Mucosa of stomach (tissue), 1 donor: ENCODE data around the gene RBM20.

Source experiments
- H3K27me3 ChIP-seq: one replicate; pipeline ENCODE4 v1.7.0; 2013; ENCODE audit warnings: mild to moderate bottlenecking, low read length; ENCODE audit not compliant: control insufficient read depth, insufficient read depth
- H3K36me3 ChIP-seq: one replicate; pipeline ENCODE4 v1.7.0; 2013; ENCODE audit warnings: low read length; ENCODE audit not compliant: control insufficient read depth, insufficient read depth
- H3K4me1 ChIP-seq: one replicate; pipeline ENCODE4 v1.7.0; 2013; ENCODE audit warnings: mild to moderate bottlenecking, low read length; ENCODE audit not compliant: control insufficient read depth, insufficient read depth
- H3K4me3 ChIP-seq: one replicate; pipeline ENCODE4 v1.7.0; 2013; ENCODE audit warnings: low read length
- H3K9ac ChIP-seq: one replicate; pipeline ENCODE4 v1.7.0; 2013; ENCODE audit warnings: mild to moderate bottlenecking, low read length, moderate library complexity
- H3K9me3 ChIP-seq: one replicate; pipeline ENCODE4 v1.7.0; 2013; ENCODE audit warnings: mild to moderate bottlenecking, low read length, moderate library complexity; ENCODE audit not compliant: control insufficient read depth
- donor health status: Pancreatic carcinoma.

Gene RBM20

DNA sequence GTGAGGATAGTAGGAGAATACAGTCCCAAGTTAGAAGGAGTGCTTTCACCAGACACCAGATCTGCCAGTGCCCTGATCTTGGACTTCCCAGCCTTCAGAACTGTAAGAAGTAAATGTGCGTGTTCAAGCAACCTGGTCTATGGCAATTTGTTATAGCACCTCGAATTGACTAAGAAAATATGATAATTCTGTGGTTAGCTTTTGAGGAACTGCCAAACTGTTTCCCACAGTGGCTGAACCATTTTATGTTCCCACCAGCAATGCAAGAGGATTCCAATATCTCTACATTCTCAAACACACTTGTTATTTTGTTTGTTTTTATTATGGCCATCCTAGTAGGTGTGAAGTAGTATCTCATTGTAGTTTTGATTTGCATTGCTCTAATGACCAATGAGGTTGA lies 47.0 kb downstream of the RBM20 start:
- Histone ChIP-seq H3K9ac (no peak overlapping the region), H3K4me3 (no peak overlapping the region), H3K27me3 (no peaks in the 10 kb centered on the region), H3K4me1 (no peaks in the 10 kb centered on the region), H3K36me3 (no peaks in the 10 kb centered on the region), H3K9me3 (no peaks in the 10 kb centered on the region)

DNA sequence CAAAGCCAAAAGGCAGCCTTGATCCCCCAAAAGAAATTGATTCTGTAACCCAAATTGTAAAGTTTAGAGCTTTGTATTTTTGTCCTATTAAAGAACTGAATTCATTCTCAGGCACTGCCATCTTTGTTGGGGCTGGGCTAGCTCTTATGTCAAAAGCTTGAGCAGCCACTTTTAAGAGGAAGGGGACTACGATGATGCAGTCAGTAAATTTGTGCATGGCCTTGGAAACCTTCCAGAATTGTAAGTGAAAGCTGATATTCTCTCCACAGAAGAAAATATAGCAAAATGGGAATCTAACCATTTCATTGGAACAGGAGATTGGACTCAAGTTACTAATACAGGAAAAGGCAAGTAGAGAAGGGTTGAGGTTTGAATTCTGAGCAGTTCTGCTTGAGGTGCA lies 50.1 kb downstream of the RBM20 start:
- H3K27me3 ChIP-seq: no peaks in the 10 kb centered on the region
- no peaks in the 10 kb centered on the region for H3K9me3 ChIP-seq
- H3K4me3 ChIP-seq: no peak overlapping the region
- no peak overlapping the region for H3K9ac ChIP-seq
- no peaks in the 10 kb centered on the region for H3K4me1 ChIP-seq
- no peaks in the 10 kb centered on the region for H3K36me3 ChIP-seq

DNA sequence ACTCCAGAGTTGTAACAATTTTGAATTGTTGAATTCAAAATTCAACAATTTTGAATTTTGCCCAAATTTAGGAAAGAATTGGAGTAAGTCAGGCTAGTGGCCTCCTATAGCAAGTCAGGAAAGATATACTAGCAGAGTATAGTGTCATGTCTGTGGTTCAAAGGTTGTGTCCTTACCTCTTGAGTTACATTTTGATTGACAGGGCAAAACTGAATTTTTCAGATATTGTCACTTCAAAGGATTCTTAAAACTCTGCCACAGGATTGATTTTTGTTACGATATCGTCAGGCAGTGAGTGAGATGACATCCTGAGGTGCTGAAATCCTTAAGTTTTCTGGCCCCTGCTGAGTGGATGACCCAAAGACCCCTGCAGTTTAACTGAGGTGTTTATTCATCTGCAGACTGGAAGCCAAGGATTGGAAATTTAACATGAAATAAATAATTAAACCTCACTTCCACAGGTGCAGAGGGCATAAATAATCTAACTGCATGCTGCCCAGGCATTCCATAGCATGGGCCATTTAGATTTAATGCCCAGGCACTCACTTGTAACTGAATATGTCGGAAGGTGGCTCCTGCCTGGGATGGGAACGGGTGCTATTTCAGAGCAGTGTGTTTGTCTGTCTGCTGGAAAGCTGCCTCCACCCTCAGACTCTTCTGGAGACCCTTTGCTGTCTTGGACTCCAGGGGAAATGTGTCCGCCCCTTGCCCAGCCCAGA lies 50.8 kb downstream of the RBM20 start:
- Histone ChIP-seq H3K36me3 (no peaks in the 10 kb centered on the region), H3K9ac (no peak overlapping the region), H3K27me3 (no peaks in the 10 kb centered on the region), H3K4me3 (no peak overlapping the region), H3K9me3 (no peaks in the 10 kb centered on the region), H3K4me1 (no peaks in the 10 kb centered on the region)

DNA sequence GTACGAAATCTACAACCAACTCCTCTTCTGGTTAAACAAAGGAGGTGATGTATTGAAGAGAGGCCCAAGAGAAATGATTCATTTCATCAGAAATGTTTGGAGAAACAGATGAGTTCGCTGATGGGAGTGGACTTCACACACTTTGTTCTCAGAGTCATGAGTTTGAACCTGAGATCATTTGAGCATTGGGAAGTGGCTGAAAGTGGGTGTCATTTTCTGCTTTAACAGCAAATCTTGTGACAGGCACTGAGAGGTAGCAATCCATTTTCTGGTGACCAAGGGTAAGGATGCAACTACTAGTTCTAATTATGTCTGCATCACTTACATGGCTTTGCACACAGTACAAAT lies 51.4 kb downstream of the RBM20 start:
- Histone ChIP-seq H3K9ac (no peak overlapping the region), H3K36me3 (no peaks in the 10 kb centered on the region), H3K4me1 (no peaks in the 10 kb centered on the region), H3K9me3 (no peaks in the 10 kb centered on the region), H3K27me3 (no peaks in the 10 kb centered on the region), H3K4me3 (no peak overlapping the region)

DNA sequence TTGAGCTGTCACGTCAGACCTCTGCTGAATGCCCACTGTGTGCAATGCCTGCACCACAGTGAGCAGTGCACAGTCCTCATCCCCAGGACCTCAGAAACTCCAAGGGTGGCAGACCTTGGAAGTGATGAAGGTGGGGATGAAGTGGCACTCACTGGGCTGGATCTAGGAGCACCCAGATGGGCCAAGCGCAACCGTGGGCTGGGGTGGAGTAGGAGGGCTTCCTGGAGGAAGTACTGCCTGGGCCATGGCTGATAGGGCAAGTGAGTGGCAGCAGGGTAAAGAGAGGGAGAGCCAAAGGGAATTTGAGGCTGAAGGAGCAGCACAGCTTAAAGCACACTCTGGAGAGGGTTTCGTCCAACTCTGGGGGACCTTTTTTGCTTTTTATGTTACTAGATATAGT lies 52.3 kb downstream of the RBM20 start:
- Histone ChIP-seq H3K9ac (no peak overlapping the region), H3K36me3 (no peaks in the 10 kb centered on the region), H3K9me3 (no peaks in the 10 kb centered on the region), H3K27me3 (peaks cover under 1% of the 10 kb centered on the region), H3K4me1 (no peaks in the 10 kb centered on the region), H3K4me3 (no peak overlapping the region)

DNA sequence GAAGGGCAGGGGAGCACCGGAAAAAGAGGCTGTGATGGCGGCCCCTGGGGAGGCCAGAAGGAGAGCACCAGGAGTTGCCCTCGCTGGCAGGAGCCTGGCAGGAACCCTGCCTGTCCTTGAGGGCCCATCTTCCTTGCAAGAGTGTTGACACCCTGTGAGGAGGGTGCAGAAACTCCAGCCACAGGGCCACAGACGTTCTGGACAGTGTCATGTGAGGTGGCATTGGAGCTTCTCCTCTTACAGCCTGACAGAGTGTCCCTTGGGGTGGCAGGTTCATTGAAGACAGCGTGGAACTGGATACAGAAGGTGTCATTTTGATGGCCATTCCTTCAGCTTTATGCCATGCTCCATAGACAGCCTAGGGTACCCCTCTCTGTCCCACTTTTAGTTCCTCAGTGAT lies 54.2 kb downstream of the RBM20 start:
- Histone ChIP-seq H3K4me1 (no peaks in the 10 kb centered on the region), H3K9me3 (no peaks in the 10 kb centered on the region), H3K36me3 (no peaks in the 10 kb centered on the region), H3K9ac (no peak overlapping the region), H3K27me3 (peaks cover 5% of the 10 kb centered on the region), H3K4me3 (no peak overlapping the region)

DNA sequence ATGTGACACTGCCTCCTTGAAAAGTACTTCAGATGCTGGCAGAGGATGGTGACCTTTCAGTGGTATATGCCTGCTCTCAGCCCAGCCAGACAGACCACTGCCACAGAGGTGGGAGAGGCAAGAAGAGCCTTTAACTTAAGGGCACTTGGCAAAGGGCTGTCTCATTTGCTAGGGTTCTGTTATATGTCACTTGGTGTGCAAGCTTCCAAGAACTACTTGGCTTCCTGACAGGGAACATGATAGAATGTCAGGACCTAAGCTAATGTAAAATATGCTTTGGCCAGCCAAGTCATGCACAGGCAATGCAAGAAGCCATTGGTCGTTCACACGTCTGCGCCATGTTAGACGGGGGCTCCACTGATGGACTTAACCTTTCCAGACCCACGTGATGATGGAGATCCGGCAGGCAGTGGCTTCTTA lies 54.7 kb downstream of the RBM20 start:
- no peaks in the 10 kb centered on the region for H3K36me3 ChIP-seq
- no peaks in the 10 kb centered on the region for H3K4me1 ChIP-seq
- no peak overlapping the region for H3K9ac ChIP-seq

DNA sequence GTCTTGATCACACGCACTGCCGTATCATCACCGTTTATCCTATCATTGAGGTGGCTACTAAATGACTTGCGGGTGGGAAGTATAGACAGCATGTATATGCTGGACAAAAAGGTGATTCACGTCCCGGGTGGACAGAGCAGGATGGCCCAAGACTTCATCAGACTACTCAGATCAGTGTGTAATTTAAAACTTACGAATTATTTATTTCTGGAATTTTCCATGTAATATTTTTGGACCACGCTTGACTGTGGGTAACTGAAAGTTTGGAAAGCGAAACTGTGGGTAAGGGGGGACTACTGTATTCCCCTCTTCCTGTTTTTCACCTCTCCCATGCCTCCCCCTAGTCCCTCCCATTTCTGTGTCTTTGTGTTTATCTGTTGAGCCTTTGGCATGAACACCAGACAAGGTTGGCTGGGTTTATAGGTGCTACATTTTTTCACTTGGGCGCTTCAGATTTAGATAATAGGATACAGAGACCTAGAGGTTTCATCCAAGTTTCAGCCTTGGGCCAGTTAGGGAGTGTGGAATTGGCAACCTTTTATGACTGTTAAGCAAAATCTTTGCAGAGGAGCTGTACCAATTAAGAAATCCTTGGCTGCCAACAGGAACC lies 55.8 kb downstream of the RBM20 start:
- Histone ChIP-seq H3K4me3 (no peak overlapping the region), H3K27me3 (peaks cover 5% of the 10 kb centered on the region), H3K36me3 (no peaks in the 10 kb centered on the region), H3K4me1 (no peaks in the 10 kb centered on the region), H3K9me3 (no peaks in the 10 kb centered on the region), H3K9ac (no peak overlapping the region)

More for the DNA sequence above, 54.7 kb downstream of the RBM20 start:
- H3K9me3 ChIP-seq: no peaks in the 10 kb centered on the region
- H3K27me3 ChIP-seq: peaks cover 5% of the 10 kb centered on the region
- no peak overlapping the region for H3K4me3 ChIP-seq

DNA sequence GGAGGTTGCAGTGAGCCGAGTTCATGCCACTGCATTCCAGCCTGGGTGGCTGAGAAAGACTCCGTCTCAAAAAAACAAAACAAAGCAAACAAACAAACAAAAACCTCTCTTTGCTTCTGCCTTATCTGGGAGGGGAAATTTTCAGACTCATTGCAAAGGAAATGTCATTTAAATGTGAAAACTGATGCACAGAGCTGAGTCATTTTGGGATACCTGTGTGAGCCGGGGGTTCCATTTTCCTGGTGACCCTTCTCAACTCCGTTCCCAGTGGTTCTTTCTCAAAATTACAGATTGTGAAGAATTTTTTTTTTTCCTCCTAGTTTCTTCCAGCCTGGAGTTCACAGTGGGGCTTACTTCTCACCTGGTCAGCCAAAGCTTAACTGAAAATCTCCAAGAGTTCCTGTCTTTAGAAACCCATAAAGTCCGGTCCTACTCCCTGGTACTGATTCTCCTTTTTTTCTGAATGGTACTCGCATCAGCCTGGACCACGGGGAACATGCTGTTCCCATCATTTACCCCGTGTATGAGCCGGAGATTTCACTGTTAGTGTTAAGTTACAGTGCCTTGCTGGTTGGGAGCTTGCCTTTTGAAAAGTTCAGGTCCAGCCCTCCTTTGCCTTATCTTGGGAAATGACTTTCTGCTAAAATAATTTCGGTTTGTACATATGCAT lies 56.9 kb downstream of the RBM20 start:
- no peaks in the 10 kb centered on the region for H3K36me3 ChIP-seq
- no peaks in the 10 kb centered on the region for H3K4me1 ChIP-seq
- no peak overlapping the region for H3K4me3 ChIP-seq
- H3K9ac ChIP-seq: no peak overlapping the region
- no peaks in the 10 kb centered on the region for H3K9me3 ChIP-seq
- peaks cover 5% of the 10 kb centered on the region for H3K27me3 ChIP-seq

DNA sequence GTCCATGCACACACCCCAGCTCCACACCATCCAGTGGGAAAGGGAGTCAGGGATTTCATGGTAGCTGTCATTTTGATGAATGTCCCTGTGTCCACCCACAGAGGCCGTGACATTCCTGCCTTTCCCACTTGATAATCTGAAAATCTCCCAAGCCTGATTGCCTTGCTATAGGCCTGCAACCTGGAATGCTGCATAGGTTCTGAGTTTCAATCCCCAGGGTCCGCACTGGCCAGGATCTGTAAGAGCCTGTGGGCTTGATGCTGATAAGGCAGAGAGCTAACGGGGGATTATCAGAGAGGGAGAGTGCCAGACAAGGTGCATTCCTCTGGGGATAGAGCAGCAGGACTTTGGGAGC lies 57.5 kb downstream of the RBM20 start:
- Histone ChIP-seq H3K27me3 (peaks cover 5% of the 10 kb centered on the region), H3K9me3 (no peaks in the 10 kb centered on the region), H3K9ac (no peak overlapping the region), H3K36me3 (no peaks in the 10 kb centered on the region), H3K4me3 (no peak overlapping the region), H3K4me1 (no peaks in the 10 kb centered on the region)

DNA sequence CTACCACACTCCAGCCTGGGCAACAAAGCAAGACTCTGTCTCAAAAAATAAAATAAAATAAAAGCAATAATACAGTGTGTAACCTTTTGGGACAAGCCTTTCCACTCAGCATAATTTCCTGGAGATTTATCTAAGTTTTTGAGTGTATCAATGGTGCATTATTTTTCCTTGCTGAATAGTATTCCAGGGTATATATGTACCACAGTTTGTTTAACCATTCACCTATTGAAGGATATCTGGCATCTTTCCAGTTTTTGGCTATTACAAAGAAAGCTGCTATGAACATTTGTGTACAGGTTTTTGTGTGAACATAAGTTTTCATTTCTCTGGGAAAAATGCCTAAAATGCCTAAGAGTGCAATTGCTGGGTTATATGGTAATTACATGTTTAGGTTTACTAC lies 59.9 kb downstream of the RBM20 start:
- Histone ChIP-seq H3K9ac (no peak overlapping the region), H3K4me3 (no peak overlapping the region), H3K4me1 (no peaks in the 10 kb centered on the region), H3K36me3 (no peaks in the 10 kb centered on the region), H3K9me3 (no peaks in the 10 kb centered on the region), H3K27me3 (peaks cover 5% of the 10 kb centered on the region)

DNA sequence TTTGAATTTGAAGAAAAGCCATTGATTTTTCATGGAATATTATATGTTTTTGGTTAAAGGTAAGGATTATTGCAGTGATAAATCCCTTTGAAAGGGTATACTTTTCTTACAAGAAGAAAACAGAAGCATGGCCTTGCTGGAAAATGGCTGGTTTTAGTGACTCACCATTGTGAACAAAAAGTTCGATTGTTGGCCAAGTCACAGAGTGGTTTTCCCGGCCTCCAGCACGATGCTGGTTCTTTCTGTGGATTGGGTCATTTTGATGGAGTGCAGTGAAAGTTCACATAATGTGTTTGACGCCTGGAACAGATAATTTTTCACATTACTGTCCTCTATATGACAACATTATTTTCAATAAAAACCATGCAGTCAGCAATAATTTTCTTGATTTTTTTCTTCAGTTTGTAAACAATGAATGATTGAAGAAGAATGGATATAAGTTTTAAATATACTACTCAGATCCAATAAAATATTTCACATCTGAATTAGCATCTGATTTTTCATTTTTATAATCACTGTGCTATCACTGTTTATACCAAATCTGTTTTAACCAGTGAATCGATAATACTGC lies 60.9 kb downstream of the RBM20 start:
- no peak overlapping the region for H3K9ac ChIP-seq
- H3K4me3 ChIP-seq: no peak overlapping the region
- no peaks in the 10 kb centered on the region for H3K36me3 ChIP-seq
- no peaks in the 10 kb centered on the region for H3K4me1 ChIP-seq
- H3K9me3 ChIP-seq: no peaks in the 10 kb centered on the region
- H3K27me3 ChIP-seq: peaks cover 5% of the 10 kb centered on the region
